B cell (primary cell): ENCODE measurements around the gene CMC2. TPM values are rescaled to one million over a fixed set of nuclear protein-coding genes. Genes with fewer than 3 reads are reported as not detected.

Experiments
- ATAC-seq: fragments of 200-7000 bp; cut with Tn5 transposase; one replicate; pipeline ENCODE4 v1.10.0; 2021; ENCODE audit warnings: low read depth, mild to moderate bottlenecking, moderate number of reproducible peaks, moderate library complexity
- CTCF ChIA-PET: fragments of 350-600 bp; sonication (Branson Sonifier 250); formaldehyde crosslinking; loops from one replicate; lab custom pipeline; 2021; ENCODE audit warnings: antibody characterized with exemption, inconsistent platforms; lab: Charles Lee
- POLR2A ChIA-PET: fragments of 350-600 bp; sonication (Branson Sonifier 250); formaldehyde crosslinking; loops from one replicate; lab custom pipeline; 2021; ENCODE audit warnings: antibody characterized with exemption; lab: Charles Lee
- DNase-seq: peaks from one replicate; pipeline ENCODE4 v3.0.0; 2013
- H2AFZ ChIP-seq: 2 replicates; pipeline ENCODE4 v1.6.1; 2012; ENCODE audit warnings: mild to moderate bottlenecking, low read depth, low read length; ENCODE audit not compliant: insufficient read depth, poor library complexity, severe bottlenecking
- H3K27ac ChIP-seq, 2 donors: 1 replicate in 1 of 2; 2 replicates in 1 of 2; pipeline ENCODE4 v1.5.1; 2012 to 2013; ENCODE audit warnings: low read length in 2 of 2, mild to moderate bottlenecking in 2 of 2, moderate library complexity in 1 of 2
- H3K27me3 ChIP-seq, 4 experiments: fragments of 200-600 bp in 1 of 4; sonication (generic) in 1 of 4; replicated peaks in 1 of 4; 1 replicate in 2 of 4; 2 replicates in 2 of 4; pipeline versions ENCODE4 v1.6.1 to v1.7.0; 2013 to 2016; ENCODE audit warnings: low read length in 3 of 4, mild to moderate bottlenecking in 2 of 4, mixed read lengths in 1 of 4, moderate library complexity in 1 of 4; ENCODE audit not compliant: insufficient read depth in 4 of 4, control insufficient read depth in 3 of 4; ENCODE audit errors: control extremely low read depth in 1 of 4
- H3K36me3 ChIP-seq, 2 experiments: replicated peaks in 1 of 2; 1 replicate in 1 of 2; 2 replicates in 1 of 2; pipeline versions ENCODE4 v1.6.1 to v1.7.1; 2013; ENCODE audit warnings: low read length in 1 of 2; ENCODE audit not compliant: insufficient read depth in 2 of 2, control insufficient read depth in 1 of 2; ENCODE audit errors: control extremely low read depth in 1 of 2, extremely low read depth in 1 of 2
- H3K4me1 ChIP-seq, 2 donors: fragments of 200-600 bp in 1 of 2; sonication (generic) in 1 of 2; 1 replicate in 1 of 2; 2 replicates in 1 of 2; pipeline versions ENCODE4 v1.5.1 to v1.6.1; 2013 to 2017; ENCODE audit warnings: low read length in 2 of 2; ENCODE audit not compliant: control insufficient read depth in 2 of 2, insufficient read depth in 2 of 2
- H3K4me2 ChIP-seq: replicated peaks from 2 replicates; pipeline ENCODE3; 2012; ENCODE audit warnings: mild to moderate bottlenecking, low read depth, low read length; ENCODE audit not compliant: poor library complexity, severe bottlenecking
- H3K4me3 ChIP-seq, 5 experiments: fragments of 200-600 bp in 1 of 5; sonication (generic) in 1 of 5; 1 replicate in 3 of 5; 2 replicates in 2 of 5; pipeline versions ENCODE4 v1.5.1 to v1.7.0; 2011 to 2016; ENCODE audit warnings: low read length in 4 of 5, mild to moderate bottlenecking in 4 of 5, low read depth in 2 of 5, control low read depth in 1 of 5, moderate library complexity in 1 of 5; ENCODE audit not compliant: insufficient read depth in 1 of 5; ENCODE audit errors: control extremely low read depth in 1 of 5, extremely low read depth in 1 of 5
- H3K79me2 ChIP-seq: fragments of 200-600 bp; sonication (generic); one replicate; pipeline ENCODE4 v1.6.0; 2016; ENCODE audit warnings: low read length; ENCODE audit not compliant: control insufficient read depth, insufficient read depth
- H3K9ac ChIP-seq: fragments of 200-600 bp; sonication (generic); 2 replicates; pipeline ENCODE4 v1.6.1; 2017; ENCODE audit warnings: mild to moderate bottlenecking, low read length, moderate library complexity
- H3K9me3 ChIP-seq, 3 donors: one replicate each; pipeline versions ENCODE4 v1.6.1 to v1.7.1; 2013; ENCODE audit warnings: low read length in 2 of 3; ENCODE audit not compliant: control insufficient read depth in 2 of 3, insufficient read depth in 1 of 3; ENCODE audit errors: control extremely low read depth in 1 of 3
- H4K20me1 ChIP-seq: 2 replicates; pipeline ENCODE4 v1.6.0; 2012; ENCODE audit warnings: mild to moderate bottlenecking, low read length; ENCODE audit not compliant: insufficient read depth, control insufficient read depth, poor library complexity, severe bottlenecking
- H3K27ac Mint-ChIP-seq: one replicate; pipeline ENCODE4 v1.8.0; 2021; ENCODE audit warnings: mixed read lengths
- H3K27me3 Mint-ChIP-seq: one replicate; pipeline ENCODE4 v1.8.0; 2021; ENCODE audit warnings: mixed read lengths
- H3K4me1 Mint-ChIP-seq: one replicate; pipeline ENCODE4 v1.8.0; 2021; ENCODE audit warnings: mixed read lengths
- H3K4me3 Mint-ChIP-seq: one replicate; pipeline ENCODE4 v1.8.0; 2021; ENCODE audit warnings: mixed read lengths
- H3K9me3 Mint-ChIP-seq: one replicate; pipeline ENCODE4 v1.8.0; 2022; ENCODE audit warnings: mixed read lengths; ENCODE audit not compliant: insufficient read depth
- EZH2 ChIP-seq: IDR thresholded peaks from 2 replicates; pipeline ENCODE4 v1.6.1; 2012; ENCODE audit warnings: borderline replicate concordance, low read depth, mild to moderate bottlenecking, moderate library complexity, low read length; ENCODE audit not compliant: insufficient read depth, poor library complexity, severe bottlenecking
- WGBS: methylation state at CpG from one replicate; pipeline ENCODE4 v1.1.5; 2013; ENCODE audit warnings: missing lambda C conversion rate; ENCODE audit not compliant: insufficient coverage; 5-methylcytosine and 5-hydroxymethylcytosine counted together
- intact Hi-C: fragments of 100-400 bp; cut with micrococcal nuclease; formaldehyde crosslinking; loops from one replicate; pipeline ENCODE4 v1.10.0; 2022
- polyA plus RNA-seq: library from polyadenylated mRNA; depleted of rRNA; stranded (reverse); fragments of >200 nt; gene quantifications from 2 replicates; pipeline ENCODE4 v1.2.3, GENCODE V29; 2012
- total RNA-seq, 2 donors: library from RNA; stranded (reverse); fragments of 120-200 nt in 1 of 2; gene quantifications; 1 replicate in 1 of 2; 2 replicates in 1 of 2; pipeline versions ENCODE4 v1.2.3 to v1.2.4, GENCODE V29; 2013 to 2022
- TF ChIP-seq, protein P1 (sequence below): fragments of 200-600 bp; IDR thresholded peaks from one replicate; pipeline ENCODE4 v1.8.0; 2022; ENCODE audit warnings: antibody characterized with exemption, mild to moderate bottlenecking

CMC2 gene
- total and polyA plus RNA-seq, 2 donors (not counting 1 experiment from before 2014, with no cell fraction given), result 21.4 to 40.8 TPM

DNA sequence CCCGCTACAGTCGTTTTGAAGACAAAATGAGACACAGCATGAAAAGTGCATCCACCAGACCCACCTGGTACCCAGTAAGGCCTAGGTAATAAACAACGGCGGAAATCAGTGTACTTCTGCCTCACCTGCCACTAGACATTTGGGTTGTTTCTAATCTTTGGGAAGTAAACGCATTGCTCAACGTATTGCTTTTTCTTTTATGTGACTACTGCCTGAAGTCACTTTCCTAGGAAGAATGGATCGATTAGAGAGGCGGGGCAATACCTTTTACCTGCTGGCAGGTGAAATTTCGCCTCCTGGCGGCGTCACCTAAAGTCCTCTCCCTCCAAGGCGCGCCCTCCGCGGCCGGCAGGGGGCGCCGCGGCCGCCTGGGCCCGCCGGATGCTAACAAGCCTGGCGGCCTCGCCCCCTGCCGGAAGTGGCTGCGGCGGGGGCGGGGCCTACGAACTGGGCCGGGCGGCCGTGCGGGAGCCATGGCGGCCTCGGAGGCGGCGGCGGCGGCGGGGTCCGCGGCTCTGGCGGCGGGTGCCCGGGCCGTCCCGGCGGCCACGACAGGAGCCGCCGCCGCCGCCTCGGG, 28.8 kb upstream of the CMC2 start, which contains the start of gene ATMIN:
TSS of gene ATMIN (plus strand) at position 445 of the 577 bp plus-strand sequence. CDS start at position 474, 29 bp downstream.
- Mint-ChIP-seq H3K27me3 (no peaks in the 10 kb centered on the region), H3K9me3 (no peaks in the 10 kb centered on the region), H3K4me3 (peak within 1 kb of the TSS; percentile 86), H3K27ac (peak within 1 kb of the TSS; percentile 66), H3K4me1 (peaks cover 22% of the 10 kb centered on the region)
- H3K27me3 ChIP-seq, result no peaks in the 10 kb centered on the region
- peak within 1 kb of the TSS in 1 of 2 donors; percentile 40 for H3K27ac ChIP-seq
- H3K4me3 ChIP-seq, result peak within 1 kb of the TSS; percentile 49 to 76 (median 66)
- peaks cover 37% of the 10 kb centered on the region for H3K79me2 ChIP-seq
- H3K4me1 ChIP-seq, result peaks cover 14 to 16% of the 10 kb centered on the region in 2 donors
- H2AFZ ChIP-seq, result peak within 1 kb of the TSS; percentile 74
- H3K9ac ChIP-seq, result peak within 1 kb of the TSS; percentile 67
- H4K20me1 ChIP-seq, result peaks cover 18% of the 10 kb centered on the region
- WGBS, result 4% methylated on average over 52 of the region's 54 CpGs
- intact Hi-C loops, result loop anchor here (1.0 to 10.0 kb wide), 5 partner anchors 28 to 703 kb away; partner anchors contain the start of genes C16orf46, CENPN, GAN and GCSH
- TF ChIP-seq, protein P1, sequence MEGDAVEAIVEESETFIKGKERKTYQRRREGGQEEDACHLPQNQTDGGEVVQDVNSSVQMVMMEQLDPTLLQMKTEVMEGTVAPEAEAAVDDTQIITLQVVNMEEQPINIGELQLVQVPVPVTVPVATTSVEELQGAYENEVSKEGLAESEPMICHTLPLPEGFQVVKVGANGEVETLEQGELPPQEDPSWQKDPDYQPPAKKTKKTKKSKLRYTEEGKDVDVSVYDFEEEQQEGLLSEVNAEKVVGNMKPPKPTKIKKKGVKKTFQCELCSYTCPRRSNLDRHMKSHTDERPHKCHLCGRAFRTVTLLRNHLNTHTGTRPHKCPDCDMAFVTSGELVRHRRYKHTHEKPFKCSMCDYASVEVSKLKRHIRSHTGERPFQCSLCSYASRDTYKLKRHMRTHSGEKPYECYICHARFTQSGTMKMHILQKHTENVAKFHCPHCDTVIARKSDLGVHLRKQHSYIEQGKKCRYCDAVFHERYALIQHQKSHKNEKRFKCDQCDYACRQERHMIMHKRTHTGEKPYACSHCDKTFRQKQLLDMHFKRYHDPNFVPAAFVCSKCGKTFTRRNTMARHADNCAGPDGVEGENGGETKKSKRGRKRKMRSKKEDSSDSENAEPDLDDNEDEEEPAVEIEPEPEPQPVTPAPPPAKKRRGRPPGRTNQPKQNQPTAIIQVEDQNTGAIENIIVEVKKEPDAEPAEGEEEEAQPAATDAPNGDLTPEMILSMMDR, result peak; percentile 97
- TF ChIP-seq EZH2, result no peak
- peaks cover under 1 to 4% of the 10 kb centered on the region in 2 experiments for H3K36me3 ChIP-seq
- ChIA-PET CTCF (interaction anchor here (0.6 to 10.0 kb wide), 22 partner anchors 9 to 703 kb away, joined by 3 to 99 read pairs (median 4); partner anchors contain the start of genes C16orf46, CENPN and CMC2), POLR2A (interaction anchor here (1.3 to 1.4 kb wide), 2 partner anchors 29 to 41 kb away, joined by 3 to 6 read pairs; partner anchors contain the start of genes CENPN and CMC2)
- no peaks in the 10 kb centered on the region for H3K9me3 ChIP-seq
- peak within 1 kb of the TSS; percentile 87 for H3K4me2 ChIP-seq
- DNase-seq (peak; percentile 93), ATAC-seq (peak; percentile 97)
